Effector CD8-positive, alpha-beta T cell (primary cell): ENCODE measurements around the gene CFH.
"Not testable (repeated sequence)": the region's sequence is repeated elsewhere in the genome, so short reads cannot be mapped to it uniquely, and the experiment has no call there.

ENCODE experiments used
- DNase-seq: peaks from one replicate; lab custom pipeline; 2025; lab: John Stamatoyannopoulos, UW

Gene CFH

GRCh38 chr1:196765019-196765740 is 113.3 kb downstream of the CFH start:
- DNase-seq = not testable (repeated sequence)

DNA sequence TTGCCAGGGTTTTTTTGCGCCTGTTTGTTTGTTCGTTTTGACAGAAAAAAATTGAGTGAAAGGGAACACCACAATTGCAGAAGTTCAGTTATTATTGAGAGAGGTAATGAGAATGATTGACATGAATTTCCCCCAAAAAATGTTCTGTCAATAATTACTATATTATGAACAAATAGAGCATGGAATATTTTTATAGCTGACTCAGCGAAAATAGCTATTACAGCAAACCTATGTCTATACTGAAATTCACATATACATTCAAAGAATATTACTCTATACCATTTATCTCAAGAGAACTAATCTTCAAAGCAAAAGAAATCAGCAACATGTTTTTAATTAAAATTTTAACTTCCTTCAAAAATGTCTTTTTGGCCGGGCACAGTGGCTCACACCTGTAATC is 118.0 kb downstream of the CFH start:
- not testable (repeated sequence) for DNase-seq

DNA sequence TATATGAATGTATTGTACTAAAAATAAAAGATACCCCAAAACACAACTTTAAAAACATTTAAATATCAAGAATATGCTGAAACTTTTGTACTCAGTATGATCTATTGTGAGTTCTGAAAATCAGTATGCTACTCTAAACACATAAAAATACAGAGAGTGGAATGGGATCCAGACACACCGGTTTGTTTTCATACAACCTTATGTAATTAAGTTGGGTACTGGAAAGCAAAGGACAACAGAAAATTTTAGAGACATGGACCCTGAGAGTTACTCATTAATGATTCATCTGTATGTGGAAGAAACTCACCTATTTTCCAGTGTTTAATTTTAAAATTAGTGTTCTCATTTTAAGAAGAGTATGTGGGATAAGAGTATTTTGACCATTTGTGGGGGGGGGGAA is 121.9 kb downstream of the CFH start:
- DNase-seq = no peak

- DNase-seq = no peak
These were observed 122.3 kb downstream of the CFH start for GRCh38 chr1:196774175-196774574.

- DNase-seq = no peak
These were observed 122.8 kb downstream of the CFH start, which contains the start of gene CFHR3 for GRCh38 chr1:196774603-196775002. Gene CFHR3 (plus strand): TSS chr1:196774840. CDS start chr1:196774887, 47 bp downstream.

DNA sequence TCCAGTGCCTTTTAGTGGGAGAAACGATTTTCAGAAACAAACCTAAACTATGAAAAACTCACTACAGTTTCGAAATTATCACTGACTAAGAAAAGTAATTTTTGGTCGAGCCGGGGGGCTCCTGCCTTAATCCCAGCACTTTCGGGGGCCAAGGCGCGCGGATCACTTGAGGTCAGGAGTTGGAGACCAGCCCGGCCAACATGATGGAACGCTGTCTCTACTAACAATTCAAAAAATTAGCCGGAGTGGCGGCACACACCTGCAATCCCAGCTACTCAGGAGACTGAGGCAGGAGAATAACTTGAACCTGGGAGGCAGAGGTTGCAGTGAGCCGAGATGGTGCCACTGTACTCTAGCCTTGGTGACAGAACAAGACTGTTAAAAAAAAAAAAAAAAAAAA is 125.8 kb downstream of the CFH start:
- no peak for DNase-seq

DNA sequence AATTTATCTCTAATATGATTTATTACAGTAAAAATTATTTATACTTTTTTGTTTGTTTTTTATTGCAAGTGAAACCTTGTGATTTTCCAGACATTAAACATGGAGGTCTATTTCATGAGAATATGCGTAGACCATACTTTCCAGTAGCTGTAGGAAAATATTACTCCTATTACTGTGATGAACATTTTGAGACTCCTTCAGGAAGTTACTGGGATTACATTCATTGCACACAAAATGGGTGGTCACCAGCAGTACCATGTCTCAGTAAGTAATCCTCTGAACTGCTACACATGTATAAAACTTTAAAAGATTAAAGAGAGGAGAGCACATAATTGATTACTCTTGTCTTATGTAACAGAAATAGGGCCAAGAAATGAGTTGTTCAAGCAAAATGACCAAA is 127.2 kb downstream of the CFH start:
- DNase-seq = no peak

DNA sequence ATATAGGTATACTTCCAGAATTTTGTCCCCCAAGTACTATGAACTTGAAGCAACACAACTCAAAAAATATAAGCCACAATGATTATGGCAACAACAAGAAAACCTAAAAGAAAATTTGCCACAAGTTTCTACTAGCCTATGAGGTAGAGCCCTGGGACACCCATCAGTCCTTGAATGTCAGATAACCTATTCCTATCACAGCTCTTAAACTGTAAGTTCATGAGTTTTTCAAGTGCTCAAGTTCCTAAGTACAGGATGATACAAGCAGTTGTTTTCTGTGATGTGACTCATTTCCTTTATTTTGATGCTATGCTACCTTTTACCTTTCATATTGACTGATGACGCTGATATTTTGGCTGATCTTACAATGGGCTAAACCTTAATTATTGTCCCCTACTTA is 139.4 kb downstream of the CFH start:
- DNase-seq = not testable (repeated sequence)

DNA sequence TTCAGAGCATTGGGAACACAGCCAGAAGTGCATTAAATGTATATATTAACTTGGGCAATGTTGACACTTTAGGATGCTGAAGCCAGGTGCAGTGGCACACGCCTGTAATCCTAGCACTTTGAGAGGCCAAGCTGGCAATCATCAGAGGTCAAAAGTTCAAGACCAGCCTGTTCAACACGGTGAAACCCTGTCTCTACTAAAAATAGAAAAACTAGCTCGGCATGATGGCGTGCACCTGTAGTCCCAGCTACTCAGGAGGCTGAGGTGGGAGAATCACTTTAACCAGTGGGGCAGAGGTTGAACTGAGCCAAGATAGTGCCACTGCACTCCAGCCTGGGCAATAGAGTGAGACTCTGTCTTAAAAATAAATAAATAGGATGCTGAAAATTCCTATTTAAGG is 142.3 kb downstream of the CFH start:
- not testable (repeated sequence) for DNase-seq
